HEK293 (cell line): ENCODE data around the gene ANKRD34B.

Source experiments
- CTCF ChIA-PET: fragments of 350-600 bp; formaldehyde crosslinking; extraction: SDS; loops from one replicate; lab custom pipeline; 2021; ENCODE audit warnings: antibody characterized with exemption; lab: Yijun Ruan, JAX
- POLR2A ChIA-PET: fragments of 300-600 bp; formaldehyde crosslinking; extraction: SDS; loops from one replicate; lab custom pipeline; 2020; ENCODE audit warnings: antibody characterized with exemption, inconsistent platforms; lab: Yijun Ruan, JAX
- H3K27ac ChIP-seq: fragments of 200-500 bp; sonication (Bioruptor generic); 2 replicates; pipeline ENCODE4 v1.5.1; 2014; ENCODE audit warnings: low read depth, low read length, control low read depth, inconsistent platforms; ENCODE audit errors: extremely low read depth
- H3K36me3 ChIP-seq, 2 experiments: fragments of 200-500 bp in 1 of 2; sonication (Bioruptor generic) in 1 of 2; 1 replicate in 1 of 2; 2 replicates in 1 of 2; pipeline ENCODE4 v1.5.1; 2014 to 2017; ENCODE audit warnings: inconsistent platforms in 2 of 2, low read length in 2 of 2; ENCODE audit not compliant: control insufficient read depth in 2 of 2, insufficient read depth in 1 of 2
- H3K4me1 ChIP-seq: fragments of 200-500 bp; sonication (Bioruptor generic); 2 replicates; pipeline ENCODE4 v1.5.1; 2014; ENCODE audit warnings: mild to moderate bottlenecking, low read length, inconsistent platforms; ENCODE audit not compliant: control insufficient read depth, insufficient read depth
- H3K4me3 ChIP-seq: 2 replicates; pipeline ENCODE4 v1.5.1; 2011; ENCODE audit warnings: low read depth, mild to moderate bottlenecking, control low read depth, low read length, moderate library complexity
- H3K9me3 ChIP-seq: fragments of 200-500 bp; sonication (Bioruptor generic); 2 replicates; pipeline ENCODE4 v1.5.1; 2014; ENCODE audit warnings: low read depth, low read length, inconsistent platforms; ENCODE audit not compliant: control insufficient read depth, insufficient read depth
- GLIS1 ChIP-seq: fragments of 450-650 bp; formaldehyde crosslinking; IDR thresholded peaks from 2 replicates; pipeline ENCODE4 v1.5.1; 2016; ENCODE audit warnings: missing biosample characterization, missing genetic modification characterization
- GLIS2 ChIP-seq: fragments of 450-650 bp; formaldehyde crosslinking; IDR thresholded peaks from 2 replicates; pipeline ENCODE4 v1.5.1; 2016; ENCODE audit warnings: missing biosample characterization, missing genetic modification characterization
- IKZF3 ChIP-seq: fragments of 450-650 bp; IDR thresholded peaks from 2 replicates; pipeline ENCODE4 v1.5.0; 2018; ENCODE audit warnings: missing biosample characterization, mild to moderate bottlenecking, missing genetic modification characterization, moderate library complexity
- SP2 ChIP-seq: fragments of 450-650 bp; formaldehyde crosslinking; IDR thresholded peaks from 2 replicates; pipeline ENCODE4 v1.5.1; 2016; ENCODE audit warnings: missing biosample characterization, missing genetic modification characterization
- SP3 ChIP-seq: fragments of 450-650 bp; formaldehyde crosslinking; IDR thresholded peaks from 2 replicates; pipeline ENCODE4 v1.5.1; 2016; ENCODE audit warnings: missing biosample characterization, missing genetic modification characterization
- ZFHX2 ChIP-seq: fragments of 450-650 bp; formaldehyde crosslinking; conservative IDR thresholded peaks from 2 replicates; pipeline ENCODE4 v1.5.1; 2016; ENCODE audit warnings: missing biosample characterization, missing genetic modification characterization
- ZIC2 ChIP-seq: fragments of 450-650 bp; formaldehyde crosslinking; IDR thresholded peaks from 2 replicates; pipeline ENCODE4 v1.5.1; 2016; ENCODE audit warnings: missing biosample characterization, missing genetic modification characterization
- ZNF133 ChIP-seq: fragments of 450-650 bp; formaldehyde crosslinking; IDR thresholded peaks from 2 replicates; pipeline ENCODE4 v1.5.1; 2016; ENCODE audit warnings: missing biosample characterization, missing genetic modification characterization
- ZNF292 ChIP-seq: fragments of 450-650 bp; formaldehyde crosslinking; IDR thresholded peaks from 2 replicates; pipeline ENCODE4 v1.5.1; 2016; ENCODE audit warnings: low read depth, missing biosample characterization, missing genetic modification characterization, borderline replicate concordance
- ZNF341 ChIP-seq: fragments of 450-650 bp; formaldehyde crosslinking; IDR thresholded peaks from 2 replicates; pipeline ENCODE4; 2016; ENCODE audit warnings: low read depth, missing biosample characterization, missing genetic modification characterization
- ZNF354C ChIP-seq: fragments of 450-650 bp; formaldehyde crosslinking; IDR thresholded peaks from 2 replicates; pipeline ENCODE4 v1.5.1; 2016; ENCODE audit warnings: missing biosample characterization, missing genetic modification characterization, low read depth, borderline replicate concordance
- ZNF366 ChIP-seq: fragments of 450-650 bp; formaldehyde crosslinking; conservative IDR thresholded peaks from 2 replicates; pipeline ENCODE4 v1.5.1; 2016; ENCODE audit warnings: missing biosample characterization, missing genetic modification characterization
- ZNF423 ChIP-seq: fragments of 450-650 bp; formaldehyde crosslinking; IDR thresholded peaks from 2 replicates; pipeline ENCODE4 v1.5.1; 2016; ENCODE audit warnings: missing biosample characterization, missing genetic modification characterization
- ZNF433 ChIP-seq: fragments of 450-650 bp; formaldehyde crosslinking; IDR thresholded peaks from 2 replicates; pipeline ENCODE4 v1.5.1; 2016; ENCODE audit warnings: missing biosample characterization, missing genetic modification characterization, low read depth
- ZNF501 ChIP-seq: fragments of 450-650 bp; formaldehyde crosslinking; IDR thresholded peaks from 2 replicates; pipeline ENCODE4 v1.5.1; 2016; ENCODE audit warnings: missing biosample characterization, missing genetic modification characterization
- ZNF530 ChIP-seq: fragments of 450-650 bp; formaldehyde crosslinking; IDR thresholded peaks from 2 replicates; pipeline ENCODE4 v1.5.1; 2016; ENCODE audit warnings: low read depth, missing biosample characterization, missing genetic modification characterization
- ZNF610 ChIP-seq: fragments of 450-650 bp; formaldehyde crosslinking; IDR thresholded peaks from 2 replicates; pipeline ENCODE4 v1.5.1; 2016; ENCODE audit warnings: missing biosample characterization, missing genetic modification characterization, borderline replicate concordance
- ZNF677 ChIP-seq: fragments of 450-650 bp; IDR thresholded peaks from 2 replicates; pipeline ENCODE4 v1.5.0; 2018; ENCODE audit warnings: missing biosample characterization, mild to moderate bottlenecking, missing genetic modification characterization, moderate library complexity
- ZNF707 ChIP-seq: fragments of 450-650 bp; formaldehyde crosslinking; IDR thresholded peaks from 2 replicates; pipeline ENCODE4 v1.5.1; 2016; ENCODE audit warnings: missing biosample characterization, missing genetic modification characterization
- ZNF776 ChIP-seq: fragments of 450-650 bp; formaldehyde crosslinking; IDR thresholded peaks from 2 replicates; pipeline ENCODE4 v1.5.0; 2017; ENCODE audit warnings: missing biosample characterization, missing genetic modification characterization, borderline replicate concordance
- ZNF837 ChIP-seq: fragments of 450-650 bp; formaldehyde crosslinking; IDR thresholded peaks from 2 replicates; pipeline ENCODE4 v1.5.1; 2016; ENCODE audit warnings: missing biosample characterization, missing genetic modification characterization
- TF ChIP-seq, protein P1 (sequence below): fragments of 450-650 bp; formaldehyde crosslinking; optimal IDR thresholded peaks from 2 replicates; pipeline ENCODE3; 2016; ENCODE audit warnings: missing biosample characterization, mild to moderate bottlenecking, missing genetic modification characterization
- TF ChIP-seq, protein P2 (sequence below): fragments of 450-650 bp; formaldehyde crosslinking; IDR thresholded peaks from 2 replicates; pipeline ENCODE4 v1.5.1; 2016; ENCODE audit warnings: missing biosample characterization, missing genetic modification characterization
- TF ChIP-seq, protein P3 (sequence below): fragments of 450-650 bp; formaldehyde crosslinking; IDR thresholded peaks from 2 replicates; pipeline ENCODE4 v1.5.1; 2016; ENCODE audit warnings: missing biosample characterization, missing genetic modification characterization, low read depth
- TF ChIP-seq, protein P4 (sequence below): fragments of 450-650 bp; formaldehyde crosslinking; IDR thresholded peaks from 2 replicates; pipeline ENCODE4 v1.5.1; 2016; ENCODE audit warnings: missing biosample characterization, missing genetic modification characterization, borderline replicate concordance
- TF ChIP-seq, protein P5 (sequence below): fragments of 450-650 bp; formaldehyde crosslinking; IDR thresholded peaks from 2 replicates; pipeline ENCODE4 v1.5.1; 2016; ENCODE audit warnings: missing biosample characterization, missing genetic modification characterization

ANKRD34B gene

DNA sequence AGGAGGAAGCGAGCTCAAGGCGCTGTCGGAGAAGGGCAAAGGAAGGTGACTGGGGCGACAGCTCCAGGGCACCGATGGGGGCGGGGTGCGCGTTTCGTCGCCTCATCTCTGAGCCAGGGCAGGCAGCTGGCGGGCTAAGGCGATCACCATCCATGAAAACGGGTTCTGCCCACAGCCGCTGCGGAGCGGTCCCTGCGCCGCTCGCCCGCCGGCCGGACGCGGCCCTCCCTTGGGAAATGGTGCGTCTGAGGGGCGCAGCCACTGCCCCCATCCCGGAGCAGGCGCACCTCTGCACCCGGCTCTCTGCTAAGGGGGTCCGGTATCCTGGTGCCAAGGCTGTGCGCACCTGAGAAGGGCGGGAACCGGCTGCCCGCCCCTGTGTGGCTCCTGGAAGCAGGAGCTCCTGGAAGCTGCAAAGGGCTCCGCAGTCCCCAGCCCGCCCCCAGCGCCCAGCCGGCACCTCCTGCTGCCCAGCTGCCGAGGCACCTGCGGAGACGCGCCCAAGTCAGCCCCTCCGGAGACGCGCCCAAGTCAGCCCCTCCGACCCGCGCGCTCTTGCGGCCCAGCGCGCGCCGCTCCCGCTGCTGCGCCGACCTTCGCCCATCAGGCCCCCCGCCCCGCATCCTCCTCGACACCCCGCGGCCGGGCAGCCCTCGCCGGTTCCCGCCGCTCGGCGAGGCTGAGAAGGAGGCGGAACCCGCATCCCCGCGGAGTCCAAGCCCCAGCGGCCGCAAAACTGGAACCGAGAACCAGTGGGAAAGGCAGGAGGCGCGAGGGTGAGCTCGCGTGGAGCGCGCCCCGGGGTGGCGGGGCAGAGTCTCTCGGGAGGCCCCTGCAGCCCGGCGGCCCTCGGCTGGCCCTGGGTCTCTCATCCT is 757 bp downstream of the ANKRD34B start:
- POLR2A ChIA-PET = interaction anchor here (0.7 kb wide), 1 partner anchor 161 kb away, joined by 3 read pairs; the partner anchor contains the start of gene ZFYVE16
- CTCF ChIA-PET = interaction anchor here (0.6 to 1.1 kb wide), 2 partner anchors 17 to 115 kb away, joined by 3 read pairs; no protein-coding TSS in a partner anchor
- 0 out of 2 replicates have a peak, but pooled peaks have one; percentile 39 for TF ChIP-seq ZNF501 (tag by site-specific recombination)
- TF ChIP-seq ZNF433 = no peak
- TF ChIP-seq GLIS1 = 0 out of 2 replicates have a peak, but pooled peaks have one; percentile 8
- TF ChIP-seq ZNF423 (tag by site-specific recombination) = peak; percentile 80
- TF ChIP-seq, protein P1, sequence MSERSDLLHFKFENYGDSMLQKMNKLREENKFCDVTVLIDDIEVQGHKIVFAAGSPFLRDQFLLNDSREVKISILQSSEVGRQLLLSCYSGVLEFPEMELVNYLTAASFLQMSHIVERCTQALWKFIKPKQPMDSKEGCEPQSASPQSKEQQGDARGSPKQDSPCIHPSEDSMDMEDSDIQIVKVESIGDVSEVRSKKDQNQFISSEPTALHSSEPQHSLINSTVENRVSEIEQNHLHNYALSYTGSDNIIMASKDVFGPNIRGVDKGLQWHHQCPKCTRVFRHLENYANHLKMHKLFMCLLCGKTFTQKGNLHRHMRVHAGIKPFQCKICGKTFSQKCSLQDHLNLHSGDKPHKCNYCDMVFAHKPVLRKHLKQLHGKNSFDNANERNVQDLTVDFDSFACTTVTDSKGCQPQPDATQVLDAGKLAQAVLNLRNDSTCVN (tag by site-specific recombination) = peak; percentile 88
- TF ChIP-seq ZNF292 (tag by site-specific recombination) = no peak
- no peak for TF ChIP-seq SP2
- peak; percentile 73 for TF ChIP-seq GLIS2 (tag by site-specific recombination)
- TF ChIP-seq ZNF354C = no peak
- TF ChIP-seq, protein P2, sequence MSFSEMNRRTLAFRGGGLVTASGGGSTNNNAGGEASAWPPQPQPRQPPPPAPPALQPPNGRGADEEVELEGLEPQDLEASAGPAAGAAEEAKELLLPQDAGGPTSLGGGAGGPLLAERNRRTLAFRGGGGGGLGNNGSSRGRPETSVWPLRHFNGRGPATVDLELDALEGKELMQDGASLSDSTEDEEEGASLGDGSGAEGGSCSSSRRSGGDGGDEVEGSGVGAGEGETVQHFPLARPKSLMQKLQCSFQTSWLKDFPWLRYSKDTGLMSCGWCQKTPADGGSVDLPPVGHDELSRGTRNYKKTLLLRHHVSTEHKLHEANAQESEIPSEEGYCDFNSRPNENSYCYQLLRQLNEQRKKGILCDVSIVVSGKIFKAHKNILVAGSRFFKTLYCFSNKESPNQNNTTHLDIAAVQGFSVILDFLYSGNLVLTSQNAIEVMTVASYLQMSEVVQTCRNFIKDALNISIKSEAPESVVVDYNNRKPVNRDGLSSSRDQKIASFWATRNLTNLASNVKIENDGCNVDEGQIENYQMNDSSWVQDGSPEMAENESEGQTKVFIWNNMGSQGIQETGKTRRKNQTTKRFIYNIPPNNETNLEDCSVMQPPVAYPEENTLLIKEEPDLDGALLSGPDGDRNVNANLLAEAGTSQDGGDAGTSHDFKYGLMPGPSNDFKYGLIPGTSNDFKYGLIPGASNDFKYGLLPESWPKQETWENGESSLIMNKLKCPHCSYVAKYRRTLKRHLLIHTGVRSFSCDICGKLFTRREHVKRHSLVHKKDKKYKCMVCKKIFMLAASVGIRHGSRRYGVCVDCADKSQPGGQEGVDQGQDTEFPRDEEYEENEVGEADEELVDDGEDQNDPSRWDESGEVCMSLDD (tag by site-specific recombination) = no peak
- no peak for TF ChIP-seq IKZF3 (tag by site-specific recombination)
- TF ChIP-seq, protein P3, sequence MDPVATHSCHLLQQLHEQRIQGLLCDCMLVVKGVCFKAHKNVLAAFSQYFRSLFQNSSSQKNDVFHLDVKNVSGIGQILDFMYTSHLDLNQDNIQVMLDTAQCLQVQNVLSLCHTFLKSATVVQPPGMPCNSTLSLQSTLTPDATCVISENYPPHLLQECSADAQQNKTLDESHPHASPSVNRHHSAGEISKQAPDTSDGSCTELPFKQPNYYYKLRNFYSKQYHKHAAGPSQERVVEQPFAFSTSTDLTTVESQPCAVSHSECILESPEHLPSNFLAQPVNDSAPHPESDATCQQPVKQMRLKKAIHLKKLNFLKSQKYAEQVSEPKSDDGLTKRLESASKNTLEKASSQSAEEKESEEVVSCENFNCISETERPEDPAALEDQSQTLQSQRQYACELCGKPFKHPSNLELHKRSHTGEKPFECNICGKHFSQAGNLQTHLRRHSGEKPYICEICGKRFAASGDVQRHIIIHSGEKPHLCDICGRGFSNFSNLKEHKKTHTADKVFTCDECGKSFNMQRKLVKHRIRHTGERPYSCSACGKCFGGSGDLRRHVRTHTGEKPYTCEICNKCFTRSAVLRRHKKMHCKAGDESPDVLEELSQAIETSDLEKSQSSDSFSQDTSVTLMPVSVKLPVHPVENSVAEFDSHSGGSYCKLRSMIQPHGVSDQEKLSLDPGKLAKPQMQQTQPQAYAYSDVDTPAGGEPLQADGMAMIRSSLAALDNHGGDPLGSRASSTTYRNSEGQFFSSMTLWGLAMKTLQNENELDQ = no peak
- TF ChIP-seq, protein P4, sequence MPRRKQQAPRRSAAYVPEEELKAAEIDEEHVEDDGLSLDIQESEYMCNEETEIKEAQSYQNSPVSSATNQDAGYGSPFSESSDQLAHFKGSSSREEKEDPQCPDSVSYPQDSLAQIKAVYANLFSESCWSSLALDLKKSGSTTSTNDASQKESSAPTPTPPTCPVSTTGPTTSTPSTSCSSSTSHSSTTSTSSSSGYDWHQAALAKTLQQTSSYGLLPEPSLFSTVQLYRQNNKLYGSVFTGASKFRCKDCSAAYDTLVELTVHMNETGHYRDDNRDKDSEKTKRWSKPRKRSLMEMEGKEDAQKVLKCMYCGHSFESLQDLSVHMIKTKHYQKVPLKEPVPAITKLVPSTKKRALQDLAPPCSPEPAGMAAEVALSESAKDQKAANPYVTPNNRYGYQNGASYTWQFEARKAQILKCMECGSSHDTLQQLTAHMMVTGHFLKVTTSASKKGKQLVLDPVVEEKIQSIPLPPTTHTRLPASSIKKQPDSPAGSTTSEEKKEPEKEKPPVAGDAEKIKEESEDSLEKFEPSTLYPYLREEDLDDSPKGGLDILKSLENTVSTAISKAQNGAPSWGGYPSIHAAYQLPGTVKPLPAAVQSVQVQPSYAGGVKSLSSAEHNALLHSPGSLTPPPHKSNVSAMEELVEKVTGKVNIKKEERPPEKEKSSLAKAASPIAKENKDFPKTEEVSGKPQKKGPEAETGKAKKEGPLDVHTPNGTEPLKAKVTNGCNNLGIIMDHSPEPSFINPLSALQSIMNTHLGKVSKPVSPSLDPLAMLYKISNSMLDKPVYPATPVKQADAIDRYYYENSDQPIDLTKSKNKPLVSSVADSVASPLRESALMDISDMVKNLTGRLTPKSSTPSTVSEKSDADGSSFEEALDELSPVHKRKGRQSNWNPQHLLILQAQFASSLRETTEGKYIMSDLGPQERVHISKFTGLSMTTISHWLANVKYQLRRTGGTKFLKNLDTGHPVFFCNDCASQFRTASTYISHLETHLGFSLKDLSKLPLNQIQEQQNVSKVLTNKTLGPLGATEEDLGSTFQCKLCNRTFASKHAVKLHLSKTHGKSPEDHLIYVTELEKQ (tag by site-specific recombination) = no peak
- no peak for TF ChIP-seq ZNF341
- no peak for TF ChIP-seq ZNF133 (tag by site-specific recombination)
- TF ChIP-seq ZNF530 (tag by site-specific recombination) = no peak
- TF ChIP-seq ZNF366 (tag by site-specific recombination) = no peak
- TF ChIP-seq SP3 (tag by site-specific recombination) = no peak
- peak; percentile 88 for TF ChIP-seq ZIC2 (tag by site-specific recombination)
- no peak for TF ChIP-seq ZNF776 (tag by site-specific recombination)
- TF ChIP-seq ZNF707 = no peak
- TF ChIP-seq, protein P5, sequence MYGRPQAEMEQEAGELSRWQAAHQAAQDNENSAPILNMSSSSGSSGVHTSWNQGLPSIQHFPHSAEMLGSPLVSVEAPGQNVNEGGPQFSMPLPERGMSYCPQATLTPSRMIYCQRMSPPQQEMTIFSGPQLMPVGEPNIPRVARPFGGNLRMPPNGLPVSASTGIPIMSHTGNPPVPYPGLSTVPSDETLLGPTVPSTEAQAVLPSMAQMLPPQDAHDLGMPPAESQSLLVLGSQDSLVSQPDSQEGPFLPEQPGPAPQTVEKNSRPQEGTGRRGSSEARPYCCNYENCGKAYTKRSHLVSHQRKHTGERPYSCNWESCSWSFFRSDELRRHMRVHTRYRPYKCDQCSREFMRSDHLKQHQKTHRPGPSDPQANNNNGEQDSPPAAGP (tag by site-specific recombination) = no peak
- no peak for TF ChIP-seq ZNF677 (tag by site-specific recombination)
- TF ChIP-seq ZNF610 (tag by site-specific recombination) = 0 out of 2 replicates have a peak, but pooled peaks have one; percentile 27
- no peak for TF ChIP-seq ZNF837
- TF ChIP-seq ZFHX2 = no peak

More for the DNA sequence above, 757 bp downstream of the ANKRD34B start:
- Histone ChIP-seq H3K4me3 (peak overlapping the region; percentile 48), H3K9me3 (no peaks in the 10 kb centered on the region), H3K27ac (no peak overlapping the region; the same call in 1 of the 2 replicates), H3K4me1 (no peaks in the 10 kb centered on the region), H3K36me3 (peaks cover 0 to 3% of the 10 kb centered on the region in 2 experiments; a peak in 1 of 3 replicates)
